HepG2 (cell line): ENCODE data around the gene ZNF705A.
"Not testable (repeated sequence)": the region's sequence is repeated elsewhere in the genome, so short reads cannot be mapped to it uniquely, and the experiment has no call there.

Experiments used
- GTF2F1 ChIP-seq: fragments of 150-350 bp; IDR thresholded peaks from 2 replicates; pipeline ENCODE4 v1.6.1; 2014; ENCODE audit warnings: low read length
- MLLT10 ChIP-seq: sonication (generic); formaldehyde crosslinking; IDR thresholded peaks from 2 replicates; pipeline ENCODE4 v1.4.0; 2020; ENCODE audit warnings: missing genetic modification reagents
- NR2F1 ChIP-seq, 2 experiments: fragments of 450-650 bp in 1 of 2; formaldehyde crosslinking in 1 of 2; IDR thresholded peaks; 2 replicates each; pipeline versions ENCODE4 v1.5.0 to v1.6.1; 2016 to 2020; ENCODE audit warnings: mild to moderate bottlenecking in 1 of 2, missing compliant biosample characterization in 1 of 2, missing genetic modification reagents in 1 of 2, moderate library complexity in 1 of 2
- POLR2A ChIP-seq, 2 experiments: IDR thresholded peaks; 2 replicates each; pipeline ENCODE4 v1.6.1; 2011; ENCODE audit warnings: low read depth in 2 of 2, low read length in 2 of 2, mild to moderate bottlenecking in 1 of 2, moderate library complexity in 1 of 2; ENCODE audit not compliant: insufficient read depth in 1 of 2
- ZMYM2 ChIP-seq: sonication (generic); formaldehyde crosslinking; IDR thresholded peaks from 2 replicates; pipeline ENCODE4 v1.8.0; 2022; ENCODE audit warnings: mild to moderate bottlenecking, missing genetic modification reagents
- ZNF652 ChIP-seq: IDR thresholded peaks from 2 replicates; pipeline ENCODE4 v1.6.1; 2016; ENCODE audit warnings: low read depth, borderline replicate concordance
- TF ChIP-seq, protein P1 (sequence below): sonication (generic); formaldehyde crosslinking; IDR thresholded peaks from 2 replicates; pipeline ENCODE4 v1.4.0; 2020; ENCODE audit warnings: missing genetic modification reagents

DNA sequence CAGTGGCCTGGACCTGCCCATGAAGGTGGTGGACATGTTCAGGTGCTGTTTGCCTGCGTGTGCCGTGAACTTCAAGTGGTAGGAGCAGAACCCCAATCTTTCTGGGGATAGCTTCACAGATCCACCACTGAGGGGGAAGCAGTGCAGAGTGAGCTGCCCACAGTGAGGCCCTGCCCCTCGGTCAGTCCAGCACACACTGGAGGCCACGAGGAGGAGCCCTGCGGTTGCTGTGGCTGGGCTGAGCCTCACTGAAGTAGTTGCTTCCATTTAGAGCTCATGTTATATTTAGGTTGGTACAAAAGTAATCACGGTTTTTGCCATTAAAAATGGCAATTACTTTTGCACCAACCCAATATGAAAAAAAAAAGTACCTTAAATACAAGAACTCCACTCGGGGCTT, 72.7 kb downstream of the ZNF705A start:
- TF ChIP-seq GTF2F1; POLR2A (IDR thresholded peaks at IDR 0.05; ENCODE audit: insufficient read depth in 1 of 2, low read depth in 2 of 2, low read length in 2 of 2); ZNF652 (CRISPR knock-in tag); NR2F1 (CRISPR knock-in tag; IDR thresholded peaks at IDR 0.05); ZMYM2 (CRISPR knock-in tag); MLLT10: not testable (repeated sequence)
- TF ChIP-seq, protein P1, sequence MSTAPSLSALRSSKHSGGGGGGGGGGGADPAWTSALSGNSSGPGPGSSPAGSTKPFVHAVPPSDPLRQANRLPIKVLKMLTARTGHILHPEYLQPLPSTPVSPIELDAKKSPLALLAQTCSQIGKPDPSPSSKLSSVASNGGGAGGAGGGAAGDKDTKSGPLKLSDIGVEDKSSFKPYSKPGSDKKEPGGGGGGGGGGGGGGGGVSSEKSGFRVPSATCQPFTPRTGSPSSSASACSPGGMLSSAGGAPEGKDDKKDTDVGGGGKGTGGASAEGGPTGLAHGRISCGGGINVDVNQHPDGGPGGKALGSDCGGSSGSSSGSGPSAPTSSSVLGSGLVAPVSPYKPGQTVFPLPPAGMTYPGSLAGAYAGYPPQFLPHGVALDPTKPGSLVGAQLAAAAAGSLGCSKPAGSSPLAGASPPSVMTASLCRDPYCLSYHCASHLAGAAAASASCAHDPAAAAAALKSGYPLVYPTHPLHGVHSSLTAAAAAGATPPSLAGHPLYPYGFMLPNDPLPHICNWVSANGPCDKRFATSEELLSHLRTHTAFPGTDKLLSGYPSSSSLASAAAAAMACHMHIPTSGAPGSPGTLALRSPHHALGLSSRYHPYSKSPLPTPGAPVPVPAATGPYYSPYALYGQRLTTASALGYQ (CRISPR knock-in tag) = not testable (repeated sequence)
